Measurements from ENCODE around the gene ITPR1. TPM values are rescaled to one million over a fixed set of nuclear protein-coding genes. Genes with fewer than 3 reads are reported as not detected.

The ITPR1 gene
- total and polyA plus RNA-seq, 8 donors = 34.8 to 57.3 (median 42.0) TPM

DNA sequence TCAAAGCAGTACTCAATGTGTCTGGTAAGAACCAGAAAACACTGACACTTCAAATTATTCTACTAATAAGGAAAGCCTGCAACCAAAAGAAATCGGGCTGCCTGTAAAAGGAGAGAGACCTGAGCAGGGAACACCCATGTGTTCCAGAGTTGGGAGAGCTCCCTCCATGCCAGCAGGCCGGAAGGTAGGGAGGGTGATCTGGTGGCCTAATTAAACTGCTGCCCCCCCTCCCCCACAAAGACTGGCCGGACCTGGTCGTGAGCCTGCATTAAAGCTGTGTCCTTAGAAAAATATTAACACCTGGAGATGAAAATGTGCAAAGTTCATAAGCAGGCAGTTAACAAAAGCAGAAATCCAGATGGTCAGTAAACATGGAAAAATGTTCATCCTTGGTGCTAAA, 315.5 kb downstream of the ITPR1 start:
- no peak for ATAC-seq
- DNase-seq = no peak
- Histone ChIP-seq H3K4me1 (peaks cover 0 to 4% of the 10 kb centered on the region in 2 donors), H3K27ac (no peak overlapping the region), H3K27me3 (no peaks in the 10 kb centered on the region), H3K36me3 (peaks cover 0 to 9% of the 10 kb centered on the region in 2 donors), H3K9me3 (no peaks in the 10 kb centered on the region), H3K4me3 (no peak overlapping the region)
- TF ChIP-seq CTCF (IDR thresholded peaks at IDR 0.05) = no peak
- intact Hi-C loops (cut with DNase I) = no loop called here

- Histone ChIP-seq H3K27ac (no peak overlapping the region), H3K27me3 (no peaks in the 10 kb centered on the region), H3K36me3 (peaks cover 0 to 8% of the 10 kb centered on the region in 2 donors), H3K9me3 (no peaks in the 10 kb centered on the region), H3K4me1 (peaks cover 0 to 16% of the 10 kb centered on the region in 2 donors), H3K4me3 (no peak overlapping the region)
- DNase-seq = no peak
- ATAC-seq = no peak
- TF ChIP-seq CTCF (IDR thresholded peaks at IDR 0.05) = no peak
- intact Hi-C loops (cut with DNase I) = no loop called here
Measured at GRCh38 chr3:4809922-4810321, 316.8 kb downstream of the ITPR1 start.

DNA sequence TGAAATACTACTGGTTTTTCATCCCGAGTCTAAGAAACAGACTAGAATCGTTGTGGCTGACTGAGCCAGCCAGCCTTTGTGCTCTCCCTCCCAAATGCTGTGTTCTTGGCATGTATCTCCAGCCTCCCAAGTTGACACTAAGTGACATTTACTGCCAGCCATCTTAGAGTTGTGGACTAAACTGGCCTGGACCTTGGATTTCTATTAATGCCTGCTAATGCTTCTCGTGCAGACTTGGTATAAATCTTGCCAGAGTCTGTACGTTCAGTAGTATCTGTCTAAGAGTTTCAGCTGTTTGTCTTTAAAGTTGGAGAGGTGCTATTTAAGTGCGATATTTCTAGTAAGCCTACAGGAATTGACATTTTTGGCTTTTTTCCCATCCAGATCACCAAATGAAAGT, 319.4 kb downstream of the ITPR1 start:
- Histone ChIP-seq H3K27ac (no peak overlapping the region), H3K4me3 (no peak overlapping the region), H3K36me3 (peaks cover 0 to 31% of the 10 kb centered on the region in 2 donors), H3K9me3 (peaks cover 0 to 3% of the 10 kb centered on the region in 2 donors), H3K27me3 (no peaks in the 10 kb centered on the region), H3K4me1 (peaks cover 0 to 20% of the 10 kb centered on the region in 2 donors)
- no peak for TF ChIP-seq CTCF (IDR thresholded peaks at IDR 0.05)
- intact Hi-C loops (cut with DNase I) = no loop called here
- DNase-seq = no peak
- ATAC-seq = no peak

GRCh38 chr3:4813909-4814304, 320.8 kb downstream of the ITPR1 start:
- Histone ChIP-seq H3K27ac (peak overlapping the region in 1 of 2 donors; percentile 80), H3K4me3 (no peak overlapping the region), H3K9me3 (peaks cover 0 to 3% of the 10 kb centered on the region in 2 donors), H3K4me1 (peaks cover 0 to 20% of the 10 kb centered on the region in 2 donors), H3K36me3 (peaks cover 0 to 44% of the 10 kb centered on the region in 2 donors), H3K27me3 (no peaks in the 10 kb centered on the region)
- DNase-seq (no peak), ATAC-seq (peak; percentile 26)
- intact Hi-C loops (cut with DNase I) = no loop called here
- TF ChIP-seq CTCF (IDR thresholded peaks at IDR 0.05) = no peak

- no peak for TF ChIP-seq CTCF (IDR thresholded peaks at IDR 0.05)
- Histone ChIP-seq H3K4me1 (peaks cover 0 to 20% of the 10 kb centered on the region in 2 donors), H3K27ac (peak overlapping the region; percentile 3 to 80), H3K9me3 (peaks cover 0 to 3% of the 10 kb centered on the region in 2 donors), H3K36me3 (peaks cover 0 to 49% of the 10 kb centered on the region in 2 donors), H3K27me3 (no peaks in the 10 kb centered on the region), H3K4me3 (no peak overlapping the region)
- peak; percentile 73 for ATAC-seq
- intact Hi-C loops (cut with DNase I) = no loop called here
- peak in 2 of 4 donors; percentile 69 to 90 for DNase-seq
Measured at GRCh38 chr3:4814305-4814903, 321.3 kb downstream of the ITPR1 start.

All from left lung (tissue), 10 donors.